Activated naive CD4-positive, alpha-beta T cell treated with anti-CD3 and anti-CD28 coated beads, Interleukin-2, amount 50 U/mL, for 16 hours (primary cell): Measurements from ENCODE around the gene CBR3.
"Not testable (repeated sequence)": the region's sequence is repeated elsewhere in the genome, so short reads cannot be mapped to it uniquely, and the experiment has no call there.

Experiments
- DNase-seq: peaks from one replicate; pipeline ENCODE4 v3.0.0-alpha.2; 2020

The CBR3 gene

DNA sequence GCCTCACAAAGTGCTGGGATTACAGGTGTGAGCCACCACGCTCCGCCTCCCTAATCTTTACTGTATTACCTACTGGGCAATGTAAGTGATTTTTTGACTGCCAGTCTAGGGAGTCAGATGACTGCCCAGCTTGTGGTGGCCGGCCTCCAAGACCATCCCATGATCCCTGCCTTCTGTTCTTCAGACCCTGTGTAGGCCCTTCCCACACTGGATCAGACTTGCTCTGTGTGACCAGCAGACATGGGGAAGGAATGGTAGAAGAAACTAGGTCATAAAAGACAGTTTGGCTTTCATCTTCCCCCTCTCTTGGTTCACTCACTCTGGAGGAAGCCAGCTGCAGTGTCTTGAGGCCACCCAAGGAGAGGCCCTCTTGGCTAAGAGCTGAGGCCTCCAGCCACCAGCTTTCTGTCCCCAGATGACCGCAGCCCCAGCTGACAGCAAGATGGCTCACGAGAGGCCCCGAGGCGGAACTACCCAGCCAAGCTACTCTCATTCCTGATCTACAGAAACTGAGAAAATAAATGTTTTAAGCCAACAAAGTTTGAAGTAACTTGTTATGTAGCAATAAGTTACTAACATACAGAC is 14.5 kb upstream of the CBR3 start:
- DNase-seq = no peak

DNA sequence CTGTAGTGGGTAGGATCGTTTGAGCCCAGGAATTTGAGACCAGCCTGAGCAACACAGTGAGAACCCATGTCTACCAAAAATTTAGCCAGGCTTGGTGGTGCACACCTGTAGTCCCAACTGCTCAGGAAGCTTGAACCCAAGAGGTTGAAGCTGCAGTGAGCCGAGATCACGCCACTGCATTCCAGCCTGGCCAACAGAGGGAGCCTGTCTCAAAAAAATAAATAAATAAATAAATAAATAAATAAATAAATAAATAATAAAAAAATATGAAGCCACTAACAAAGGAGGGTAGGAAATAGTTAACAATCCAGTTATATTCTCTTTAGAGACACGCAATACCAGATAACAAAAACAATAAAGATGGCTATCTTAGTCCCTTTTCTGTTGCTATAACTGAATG is 11.9 kb upstream of the CBR3 start:
- no peak for DNase-seq

DNA sequence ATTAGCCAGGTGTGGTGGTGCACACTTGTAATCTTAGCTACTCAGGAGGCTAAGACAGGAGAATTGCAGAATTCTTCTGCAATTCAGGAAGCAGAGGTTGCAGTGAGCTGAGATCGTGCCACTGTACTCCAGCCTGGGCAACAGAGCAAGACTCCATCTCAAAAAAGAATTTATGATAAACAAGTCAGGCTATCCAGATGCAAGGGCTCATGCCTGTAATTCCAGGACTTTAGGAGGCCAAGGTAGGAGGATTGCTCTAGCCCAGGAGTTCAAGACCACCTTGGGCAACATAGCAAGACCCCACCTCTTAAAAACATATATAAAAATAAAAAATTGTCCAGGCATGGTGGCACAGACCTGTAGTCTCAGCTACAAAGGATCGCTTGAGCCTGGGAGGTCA is 10.5 kb upstream of the CBR3 start:
- no peak for DNase-seq

DNA sequence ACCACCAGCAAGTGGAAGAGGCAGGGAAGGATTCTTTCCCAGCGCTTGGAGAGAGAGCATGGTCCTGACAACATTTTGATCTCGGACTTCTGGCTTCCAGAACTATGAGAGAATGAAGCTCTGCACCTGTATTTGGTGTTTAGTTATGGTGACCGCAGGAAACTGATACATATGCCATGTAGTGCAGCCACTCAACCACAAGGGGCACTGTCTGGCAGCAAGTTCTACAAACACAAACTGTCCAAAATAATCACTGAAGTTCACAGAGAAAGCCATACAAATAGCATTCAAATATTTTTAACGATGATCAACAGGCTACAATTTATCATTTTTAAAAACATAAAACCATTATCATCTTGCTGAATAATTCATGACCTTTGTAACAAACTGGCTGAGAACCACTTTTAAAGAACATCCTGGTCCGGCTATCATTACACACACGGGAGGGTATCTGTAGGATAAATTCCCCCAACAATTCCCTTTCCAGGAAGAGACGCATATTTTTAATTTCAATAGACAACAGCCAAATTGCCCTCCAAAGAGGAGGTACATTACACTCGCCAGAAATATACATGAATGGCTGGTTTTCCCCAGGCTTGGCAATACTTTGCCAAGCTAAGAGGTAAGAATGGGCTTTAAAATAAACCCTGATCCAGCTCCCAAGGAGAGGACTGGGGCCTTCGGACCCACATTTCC is 9.2 kb upstream of the CBR3 start:
- peak; percentile 56 for DNase-seq

DNA sequence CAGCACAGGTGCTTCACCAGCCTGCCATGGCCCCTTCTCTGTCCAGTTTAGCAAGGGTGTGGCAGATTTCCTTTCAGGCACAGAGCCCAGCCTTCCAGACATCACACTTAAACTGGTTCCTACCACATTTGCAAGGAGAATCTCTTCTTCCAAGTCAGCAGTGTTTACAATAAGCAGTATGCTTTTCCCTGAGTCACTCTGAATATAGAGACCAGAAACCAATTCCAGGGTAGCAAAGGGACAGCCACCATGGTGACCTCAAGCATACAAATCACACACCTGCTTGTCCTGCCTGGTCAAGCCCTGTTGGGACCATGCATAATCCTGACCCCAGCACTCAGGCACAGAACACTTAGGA is 8.7 kb upstream of the CBR3 start:
- no peak for DNase-seq

DNA sequence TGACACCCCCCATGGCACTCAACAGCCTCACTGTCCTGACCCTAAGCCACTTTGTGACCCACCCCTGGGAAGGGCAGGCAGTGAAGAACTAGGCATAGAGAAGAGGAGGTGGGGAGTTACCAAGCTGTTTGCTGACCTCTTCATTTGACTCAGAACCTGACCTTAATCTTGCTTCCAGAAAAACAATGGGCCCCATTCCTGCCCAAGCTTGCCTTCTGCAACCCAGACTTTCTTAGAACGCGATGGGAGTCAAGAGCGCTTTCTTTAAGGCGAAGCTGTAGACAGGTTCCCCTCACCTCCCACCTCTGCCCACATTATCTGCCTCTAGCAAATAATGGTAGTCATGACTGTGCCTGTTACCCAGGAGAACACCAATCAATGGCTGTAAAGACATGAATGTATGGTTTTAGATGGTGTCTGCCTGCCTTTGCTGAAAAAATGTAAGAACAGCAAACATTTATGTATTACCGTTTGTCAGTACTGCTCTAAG is 8.2 kb upstream of the CBR3 start:
- DNase-seq = no peak

DNA sequence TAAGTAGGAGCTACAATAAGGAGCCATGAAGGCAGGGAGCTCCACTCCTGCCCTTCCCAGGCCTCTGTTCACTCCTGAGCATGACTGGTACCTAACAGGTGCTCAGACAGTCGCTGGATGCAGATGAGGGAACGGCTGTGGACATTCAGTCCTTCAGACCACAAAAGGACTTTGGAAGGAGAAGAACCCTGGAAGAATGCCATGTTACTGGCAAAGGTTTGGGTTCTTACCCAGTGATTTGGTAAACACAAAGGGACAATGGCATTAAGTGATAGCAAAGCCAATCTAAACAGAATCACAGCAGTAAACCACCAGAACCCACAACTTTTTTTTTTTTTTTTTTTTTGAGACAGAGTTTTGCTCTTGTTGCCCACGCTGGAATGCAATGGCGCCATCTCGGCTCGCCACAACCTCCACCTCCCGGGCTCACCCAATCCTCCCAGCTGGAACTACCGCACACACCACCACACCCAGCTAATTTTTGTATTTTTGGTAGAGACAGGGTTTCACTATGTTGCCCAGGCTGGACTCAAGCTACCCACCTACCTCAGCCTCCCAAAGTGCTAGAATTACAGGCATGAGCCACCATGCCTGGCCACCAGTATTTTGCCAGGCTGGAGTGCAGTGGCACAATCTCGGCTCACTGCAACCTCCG is 7.5 kb upstream of the CBR3 start:
- no peak for DNase-seq

DNA sequence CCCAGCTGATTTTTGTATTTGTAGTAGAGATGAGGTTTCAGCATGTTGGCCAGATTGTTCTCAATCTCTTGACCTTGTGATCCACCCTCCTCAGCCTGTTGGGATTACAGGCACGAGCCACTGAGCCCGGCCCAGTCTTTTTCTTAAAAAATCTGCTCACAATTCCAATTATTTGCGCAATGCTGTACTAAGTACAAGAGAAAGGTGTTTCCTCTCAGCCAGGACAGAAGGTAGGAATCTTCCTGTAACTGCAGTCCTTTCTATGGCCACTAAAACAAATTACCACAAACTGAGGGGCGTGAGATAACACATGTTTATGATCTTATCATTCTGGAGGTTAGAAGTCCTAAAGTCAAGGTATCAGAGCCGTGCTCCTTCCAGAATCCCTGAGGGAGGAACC is 6.9 kb upstream of the CBR3 start:
- DNase-seq = no peak

DNA sequence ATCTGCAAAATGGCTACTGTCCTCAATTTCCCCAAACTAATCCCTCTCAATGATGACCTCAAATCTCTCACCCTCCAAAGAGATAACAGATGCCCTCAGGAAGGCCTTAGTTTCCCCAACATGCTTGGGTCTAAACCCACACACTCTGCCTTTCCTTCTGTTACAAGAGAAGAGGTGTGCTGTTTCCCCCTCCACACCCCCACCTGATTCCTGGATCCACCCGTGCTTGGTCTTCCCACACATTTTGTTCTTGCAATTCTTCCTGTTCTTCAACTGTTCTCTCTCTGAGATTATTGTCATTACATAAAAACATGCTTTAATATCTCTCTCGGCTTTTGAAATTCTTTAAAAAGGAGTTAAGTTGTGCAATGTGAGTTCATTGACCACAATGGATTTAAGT is 5.7 kb upstream of the CBR3 start:
- no peak for DNase-seq

DNA sequence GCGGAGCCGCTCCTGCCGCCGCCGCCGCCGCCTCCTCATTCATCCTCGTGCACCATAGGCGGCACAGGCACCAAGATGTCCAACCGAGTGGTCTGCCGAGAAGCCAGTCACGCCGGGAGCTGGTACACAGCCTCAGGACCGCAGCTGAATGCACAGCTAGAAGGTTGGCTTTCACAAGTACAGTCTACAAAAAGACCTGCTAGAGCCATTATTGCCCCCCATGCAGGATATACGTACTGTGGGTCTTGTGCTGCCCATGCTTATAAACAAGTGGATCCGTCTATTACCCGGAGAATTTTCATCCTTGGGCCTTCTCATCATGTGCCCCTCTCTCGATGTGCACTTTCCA is 4.5 kb upstream of the CBR3 start:
- not testable (repeated sequence) for DNase-seq

DNA sequence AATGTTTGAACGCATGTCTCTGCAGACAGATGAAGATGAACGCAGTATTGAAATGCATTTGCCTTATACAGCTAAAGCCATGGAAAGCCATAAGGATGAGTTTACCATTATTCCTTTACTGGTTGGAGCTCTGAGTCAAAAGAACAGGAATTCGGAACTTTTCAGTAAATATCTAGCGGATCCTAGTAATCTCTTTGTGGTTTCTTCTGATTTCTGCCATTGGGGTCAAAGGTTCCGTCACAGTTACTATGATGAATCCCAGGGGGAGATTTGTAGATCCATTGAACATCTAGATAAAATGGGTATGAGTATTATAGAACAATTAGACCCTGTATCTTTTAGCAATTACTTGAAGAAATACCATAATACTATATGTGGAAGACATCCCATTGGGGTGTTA is 4.0 kb upstream of the CBR3 start:
- not testable (repeated sequence) for DNase-seq

DNA sequence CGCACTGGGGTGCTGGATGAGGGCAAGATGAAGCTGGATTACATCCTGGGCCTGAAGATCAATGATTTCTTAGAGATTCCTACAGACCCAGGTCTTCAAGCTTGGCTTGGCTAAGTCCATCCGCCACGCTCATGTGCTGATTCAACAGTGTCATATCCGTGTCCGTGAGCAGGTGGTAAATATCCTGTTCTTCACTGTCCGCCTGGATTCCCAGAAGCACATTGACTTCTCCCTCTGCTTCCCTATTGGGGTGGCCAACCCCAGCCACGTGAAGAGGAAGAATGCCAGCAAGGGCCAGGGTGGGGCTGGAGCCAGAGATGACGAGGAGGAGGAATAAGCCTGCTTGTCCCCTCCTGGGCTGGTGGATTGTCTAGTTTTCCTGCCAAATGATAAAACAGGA is 2.2 kb upstream of the CBR3 start:
- DNase-seq = no peak

DNA sequence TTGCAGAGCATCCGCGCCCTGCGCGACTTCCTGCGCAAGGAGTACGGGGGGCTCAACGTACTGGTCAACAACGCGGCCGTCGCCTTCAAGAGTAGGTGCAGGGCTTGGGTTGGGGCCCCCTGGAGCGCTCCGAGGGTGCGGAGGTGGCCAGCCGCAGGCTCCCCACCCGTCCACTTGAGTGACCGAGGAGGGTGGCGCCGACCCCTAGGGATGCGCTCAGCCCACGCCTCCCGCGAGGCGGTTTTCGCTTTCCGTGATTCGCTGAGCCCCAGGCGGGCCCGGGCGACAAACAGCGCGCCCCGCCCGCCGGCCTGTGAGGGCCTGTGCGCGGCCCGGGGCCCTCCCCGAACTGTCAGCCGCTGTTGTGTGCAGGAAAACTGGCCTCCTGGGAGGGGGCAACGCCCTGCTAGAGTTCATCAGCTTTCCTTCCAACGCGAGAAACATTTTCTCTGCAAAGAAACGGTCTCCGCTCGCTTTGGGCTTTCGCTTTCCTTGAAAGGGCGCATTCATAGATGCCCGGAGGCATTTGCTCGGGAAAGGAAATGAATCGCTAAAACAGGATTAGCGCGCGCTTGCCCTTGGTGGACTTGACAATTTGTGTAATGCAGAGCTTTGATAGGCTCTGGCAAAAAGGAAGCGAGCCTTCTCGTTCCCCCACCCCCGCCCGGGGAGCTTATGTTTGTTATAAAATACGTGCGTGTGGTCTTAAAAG is 668 bp downstream of the CBR3 start:
- peak; percentile 53 for DNase-seq

DNA sequence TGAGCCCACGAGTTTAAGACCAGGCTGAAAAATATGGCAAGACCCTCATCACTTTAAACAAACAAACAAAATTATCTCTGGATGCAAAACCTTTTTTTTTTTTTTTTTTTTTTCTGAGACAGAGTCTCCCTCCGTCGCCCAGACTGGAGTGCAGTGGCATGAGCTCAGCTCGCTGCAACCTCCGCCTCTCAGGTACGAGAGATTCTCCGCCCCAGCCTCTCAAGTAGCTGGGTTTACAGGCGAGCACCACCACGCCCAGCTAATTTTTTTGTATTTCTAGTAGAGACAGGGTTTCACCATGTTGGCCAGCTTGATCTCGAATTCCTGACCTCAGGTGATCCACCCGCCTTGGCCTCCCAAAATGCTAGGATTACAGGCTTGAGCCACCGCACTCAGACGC is 4.9 kb downstream of the CBR3 start:
- DNase-seq = not testable (repeated sequence)

DNA sequence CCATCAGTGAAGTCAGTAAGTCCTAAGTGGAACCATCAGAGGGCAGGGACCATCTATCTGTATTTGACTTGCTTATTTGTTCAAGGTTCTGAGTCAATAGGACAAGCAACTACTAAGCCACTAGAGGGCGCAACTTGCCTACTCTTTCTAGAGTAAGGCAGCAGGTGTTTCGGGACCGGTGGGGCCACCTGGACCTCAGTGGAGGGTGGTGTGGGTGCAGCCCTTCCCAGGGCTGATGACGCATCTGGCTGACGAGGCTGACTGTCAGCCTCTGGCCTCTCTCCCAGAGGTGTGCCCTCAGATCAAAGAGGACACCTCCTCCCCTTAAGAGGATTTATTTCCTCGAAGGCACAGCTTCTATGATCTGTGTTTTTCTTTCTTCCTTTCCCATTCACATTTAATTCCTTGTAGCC is 6.6 kb downstream of the CBR3 start:
- peak; percentile 83 for DNase-seq

DNA sequence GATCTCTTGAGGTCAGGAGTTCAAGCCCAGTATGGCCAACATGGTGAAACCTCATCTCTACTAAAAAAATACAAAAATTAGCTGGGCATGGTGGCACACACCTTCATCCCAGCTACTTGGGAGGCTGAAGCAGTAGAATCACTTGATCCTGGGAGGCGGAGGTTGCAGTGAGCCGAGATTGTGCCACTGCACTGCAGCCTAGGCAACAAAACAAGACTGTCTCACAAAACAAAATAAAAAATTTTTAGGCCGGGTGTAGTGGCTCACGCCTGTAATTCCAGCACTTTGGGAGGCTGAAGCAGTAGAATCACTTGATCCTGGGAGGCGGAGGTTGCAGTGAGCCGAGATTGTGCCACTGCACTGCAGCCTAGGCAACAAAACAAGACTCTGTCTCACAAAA is 9.4 kb downstream of the CBR3 start:
- not testable (repeated sequence) for DNase-seq

DNA sequence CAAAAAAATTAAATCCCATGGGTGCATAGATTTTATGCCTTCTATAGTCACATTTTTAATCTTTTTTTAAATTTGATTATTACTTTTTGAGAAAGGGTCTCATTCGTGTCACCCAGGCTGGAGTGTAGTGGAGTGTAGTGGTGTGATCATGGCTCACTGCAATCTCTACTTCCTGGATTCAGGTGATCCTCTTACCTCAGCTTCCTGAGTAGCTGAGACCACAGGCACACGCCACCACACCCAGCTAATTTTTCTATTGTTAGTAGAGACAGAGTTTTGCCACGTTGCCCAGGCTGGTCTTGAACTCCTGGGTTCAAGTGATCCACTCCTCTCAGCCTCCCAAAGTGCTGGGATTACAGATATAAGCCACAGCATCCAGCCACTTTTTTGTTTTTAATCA is 10.4 kb downstream of the CBR3 start:
- DNase-seq = no peak

DNA sequence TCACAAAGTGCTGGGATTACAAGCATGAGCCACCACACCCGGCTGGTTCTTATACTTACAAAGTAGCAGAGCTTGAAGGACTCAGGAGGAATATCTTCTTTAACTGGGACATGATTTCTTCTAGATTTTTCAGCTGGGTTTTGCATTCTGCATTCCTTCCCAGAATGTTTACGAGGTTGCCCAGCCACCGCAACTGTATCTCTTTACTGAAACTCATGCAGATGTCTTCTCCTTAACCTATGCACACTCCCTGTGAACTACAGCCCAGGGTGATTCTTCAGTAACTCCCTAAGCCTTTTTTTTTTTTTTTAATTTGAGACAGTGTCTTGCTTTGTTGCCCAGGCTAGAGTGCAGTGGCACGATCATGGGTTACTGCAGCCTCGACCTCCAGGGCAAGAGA is 13.0 kb downstream of the CBR3 start:
- no peak for DNase-seq

DNA sequence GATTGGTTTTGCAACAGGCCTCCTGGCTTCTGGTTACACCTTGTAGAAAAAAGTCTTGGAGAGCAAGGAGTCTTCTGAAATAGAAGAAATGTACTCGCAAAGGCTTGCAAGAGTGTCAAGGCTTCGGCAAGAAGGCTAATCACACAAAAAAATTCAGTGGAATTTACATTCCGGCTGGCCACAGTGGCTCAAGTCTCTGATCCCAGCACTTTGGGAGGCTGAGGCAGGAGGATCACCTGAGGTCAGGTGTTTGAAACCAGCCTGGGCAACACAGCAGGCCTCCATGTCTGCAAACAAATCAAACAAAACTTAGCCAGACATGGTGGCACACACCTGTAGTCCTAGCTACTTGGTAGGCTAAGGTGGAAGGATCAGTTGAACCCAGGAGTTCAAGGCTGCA is 14.0 kb downstream of the CBR3 start:
- no peak for DNase-seq

DNA sequence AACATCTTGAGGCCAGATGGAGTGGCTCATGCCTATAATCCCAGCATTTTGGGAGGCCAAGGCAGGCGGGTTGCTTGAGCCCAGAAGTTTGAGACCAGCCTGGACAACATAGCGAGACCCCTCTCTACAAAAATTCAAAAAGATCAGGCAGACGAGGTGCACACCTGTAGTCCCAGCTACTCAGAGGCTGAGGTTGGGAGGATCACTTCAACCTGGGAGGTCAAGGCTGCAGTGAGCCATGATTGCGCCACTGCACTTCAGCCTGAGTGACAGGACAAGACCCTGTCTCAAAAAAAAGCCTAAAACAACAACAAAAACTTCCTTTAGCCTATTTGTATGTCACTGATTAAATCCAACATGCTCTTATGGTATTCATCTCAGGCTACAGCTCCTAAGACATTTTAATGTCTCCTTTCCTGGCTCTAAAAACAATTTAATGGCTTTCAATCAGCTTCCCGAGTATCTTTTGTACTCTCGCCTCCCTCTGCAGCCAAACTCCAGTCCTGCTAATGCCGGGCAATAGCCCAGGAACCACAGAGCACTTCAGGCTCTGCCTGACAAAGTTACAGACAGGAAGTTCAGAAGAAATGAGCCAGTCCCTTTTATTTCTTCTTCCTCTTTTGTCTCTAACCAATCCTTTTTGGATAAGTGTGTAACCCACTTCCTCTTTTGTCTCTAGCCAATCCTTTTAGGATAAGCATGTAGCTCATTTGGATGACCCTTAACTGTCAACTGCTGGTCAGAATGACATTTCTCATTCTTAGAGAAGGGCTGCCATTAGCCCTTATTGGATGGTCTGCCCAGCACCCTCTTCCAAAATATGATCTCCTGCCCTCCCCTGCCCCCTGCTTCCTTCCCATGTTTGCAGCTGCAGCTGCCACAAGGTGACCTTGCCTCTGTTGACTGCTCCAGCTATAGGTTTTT is 15.2 kb downstream of the CBR3 start:
- no peak for DNase-seq

DNA sequence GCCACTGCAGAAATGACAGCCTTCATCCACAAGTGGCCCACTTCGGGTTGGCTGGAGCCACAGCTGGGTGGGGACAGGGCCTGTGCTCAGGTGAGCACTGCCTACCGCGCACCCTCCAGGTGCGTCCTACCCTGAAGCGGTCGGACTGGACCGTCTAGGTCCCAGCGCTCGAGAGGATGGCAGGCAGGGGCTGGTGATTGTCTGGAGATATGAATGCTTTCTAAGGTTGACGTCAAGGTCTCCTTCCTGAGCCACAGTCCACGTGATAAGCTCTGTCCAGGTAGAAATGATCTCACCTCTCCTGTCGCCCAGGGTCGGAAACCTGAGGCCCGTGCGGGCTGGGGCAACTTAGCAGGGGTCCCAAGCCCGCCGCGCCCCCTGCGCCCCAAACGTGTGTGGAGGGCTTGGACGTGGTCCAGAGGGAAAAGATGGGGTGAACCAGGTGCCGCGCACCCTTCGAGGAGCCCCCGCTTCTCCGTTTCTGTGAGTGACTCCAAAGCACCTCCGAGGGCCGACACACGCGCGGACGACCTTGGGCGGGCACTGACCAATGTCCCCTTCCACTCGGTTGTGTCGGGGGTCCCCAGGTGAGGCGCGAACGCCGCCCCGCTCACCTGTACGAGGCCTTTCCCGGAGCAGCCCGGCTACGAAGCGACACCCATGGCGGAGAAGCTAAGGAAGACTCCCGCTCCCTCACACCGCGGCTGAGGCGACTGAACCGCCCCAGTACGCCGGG is 20.9 kb downstream of the CBR3 start:
- no peak for DNase-seq

DNA sequence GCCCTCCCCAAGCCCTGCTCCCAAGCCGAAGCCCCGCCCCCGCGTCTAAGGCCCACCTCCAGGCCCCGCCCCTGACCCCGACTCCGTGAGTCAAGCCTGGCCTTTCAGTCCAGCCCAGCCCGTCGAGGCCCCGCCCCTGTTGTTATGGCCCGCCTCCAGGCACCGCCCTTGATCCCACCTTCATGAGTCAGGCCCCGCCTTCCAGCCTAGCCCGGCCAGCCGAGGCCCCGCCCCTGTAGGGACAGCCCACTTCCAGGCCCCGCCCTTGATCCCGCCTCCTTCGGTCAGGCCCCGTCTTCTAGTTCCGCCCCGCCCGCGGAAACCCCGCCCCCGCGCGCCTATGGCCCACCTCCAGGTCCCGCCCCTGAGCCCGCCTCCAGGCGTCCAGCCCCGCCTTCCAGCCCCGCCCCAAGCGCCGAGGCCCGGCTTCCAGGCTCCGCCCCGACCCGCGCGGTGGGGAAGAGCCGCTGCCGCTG is 21.5 kb downstream of the CBR3 start:
- DNase-seq = peak; percentile 99
